AG09309 (cell line): ENCODE measurements around the gene DLG1.

ENCODE experiments used
- DNase-seq: peaks from one replicate; pipeline ENCODE4 v3.0.0-alpha.2; 2010; ENCODE audit warnings: low read depth
- H3K4me3 ChIP-seq: 2 replicates; pipeline ENCODE4 v1.5.1; 2011; ENCODE audit warnings: mild to moderate bottlenecking, low read depth, low read length, moderate library complexity; ENCODE audit not compliant: control insufficient read depth
- CTCF ChIP-seq: IDR thresholded peaks from 2 replicates; pipeline ENCODE4 v1.5.1; 2011; ENCODE audit warnings: mild to moderate bottlenecking, low read depth, low read length, inconsistent platforms; ENCODE audit not compliant: insufficient read depth, control insufficient read depth; ENCODE audit errors: missing control alignments

Gene DLG1

GRCh38 chr3:197011780-197012539, 286.5 kb downstream of the DLG1 start:
- no peak overlapping the region for H3K4me3 ChIP-seq
- DNase-seq, result no peak
- TF ChIP-seq CTCF, result no peak

GRCh38 chr3:197010556-197011351, 287.7 kb downstream of the DLG1 start:
- no peak for TF ChIP-seq CTCF
- no peak for DNase-seq
- no peak overlapping the region for H3K4me3 ChIP-seq

- H3K4me3 ChIP-seq, result no peak overlapping the region
- DNase-seq, result no peak
- no peak for TF ChIP-seq CTCF
Observed at GRCh38 chr3:197009532-197010019, 288.8 kb downstream of the DLG1 start.

- no peak overlapping the region for H3K4me3 ChIP-seq
- no peak for TF ChIP-seq CTCF
- DNase-seq, result no peak
Observed at GRCh38 chr3:197008436-197009209, 289.8 kb downstream of the DLG1 start.

- TF ChIP-seq CTCF, result no peak
- H3K4me3 ChIP-seq, result no peak overlapping the region
- no peak for DNase-seq
Observed at GRCh38 chr3:197007953-197008352, 290.5 kb downstream of the DLG1 start.

GRCh38 chr3:197007296-197007940, 291.0 kb downstream of the DLG1 start:
- H3K4me3 ChIP-seq, result no peak overlapping the region
- no peak for TF ChIP-seq CTCF
- no peak for DNase-seq
